K562 (cell line): ENCODE measurements around the gene USF2. TPM values are rescaled to one million over a fixed set of nuclear protein-coding genes. Genes with fewer than 3 reads are reported as not detected.

Experiments
- BCL6 ChIP-seq: fragments of 250-450 bp; sonication (Bioruptor Pico); IDR thresholded peaks from 2 replicates; pipeline ENCODE4 v1.4.0; 2020
- CHD7 ChIP-seq: fragments of 200-600 bp; sonication (generic); IDR thresholded peaks from one replicate; pipeline ENCODE4 v1.6.1; 2012; ENCODE audit warnings: mild to moderate bottlenecking, low read depth, low read length, inconsistent platforms
- DLX4 ChIP-seq: fragments of 250-450 bp; sonication (Bioruptor Pico); IDR thresholded peaks from 2 replicates; pipeline ENCODE4 v1.6.1; 2021; ENCODE audit warnings: mild to moderate bottlenecking
- ESRRA ChIP-seq: fragments of 450-650 bp; IDR thresholded peaks from 2 replicates; pipeline ENCODE4 v1.6.1; 2014; ENCODE audit warnings: low read depth, mild to moderate bottlenecking, moderate library complexity, borderline replicate concordance
- GTF2A2 ChIP-seq: IDR thresholded peaks from 2 replicates; pipeline ENCODE4 v1.6.1; 2016; ENCODE audit warnings: mild to moderate bottlenecking, missing genetic modification characterization, missing compliant biosample characterization
- NFE2 ChIP-seq: IDR thresholded peaks from 2 replicates; pipeline ENCODE4 v1.6.1; 2014; ENCODE audit warnings: antibody characterized with exemption, low read depth
- NFIX ChIP-seq: fragments of 250-450 bp; sonication (Bioruptor Pico); IDR thresholded peaks from 2 replicates; pipeline ENCODE4 v1.4.0; 2020; ENCODE audit warnings: low read depth, mild to moderate bottlenecking, moderate library complexity
- NR2C2 ChIP-seq, 2 experiments: fragments of 200-800 bp in 1 of 2; sonication (Bioruptor generic) in 1 of 2; sonication (generic) in 1 of 2; formaldehyde crosslinking in 1 of 2; IDR thresholded peaks; 2 replicates each; pipeline versions ENCODE4 v1.6.1 to v1.8.0; 2016 to 2022; ENCODE audit warnings: mild to moderate bottlenecking in 1 of 2, missing compliant biosample characterization in 1 of 2, missing genetic modification characterization in 1 of 2, missing genetic modification reagents in 1 of 2
- RAD21 ChIP-seq, 2 experiments: fragments of 250-450 bp in 1 of 2; fragments of 450-650 bp in 1 of 2; sonication (Bioruptor Pico) in 1 of 2; formaldehyde crosslinking in 1 of 2; IDR thresholded peaks in 1 of 2; conservative IDR thresholded peaks in 1 of 2; 2 replicates each; pipeline versions ENCODE4 v1.4.0 to v1.8.0; 2020 to 2022; ENCODE audit warnings: mild to moderate bottlenecking in 2 of 2, moderate library complexity in 1 of 2
- TCF7L2 ChIP-seq: fragments of 150-350 bp; IDR thresholded peaks from 2 replicates; pipeline ENCODE4 v1.6.1; 2016; ENCODE audit warnings: low read depth, mild to moderate bottlenecking, low read length, moderate library complexity
- UBTF ChIP-seq, 2 experiments: IDR thresholded peaks; 2 replicates each; pipeline ENCODE4 v1.6.1; 2012; ENCODE audit warnings: improper control_type of control experiment in 2 of 2, low read depth in 2 of 2, low read length in 2 of 2, borderline replicate concordance in 1 of 2
- ZBTB17 ChIP-seq: fragments of 450-650 bp; formaldehyde crosslinking; IDR thresholded peaks from 2 replicates; pipeline ENCODE4 v1.4.0; 2020; ENCODE audit warnings: mild to moderate bottlenecking
- ZNF75A ChIP-seq: fragments of 450-650 bp; formaldehyde crosslinking; IDR thresholded peaks from 2 replicates; pipeline ENCODE4 v1.4.0; 2020; ENCODE audit warnings: mild to moderate bottlenecking
- polyA plus RNA-seq, 8 experiments: library from polyadenylated mRNA; depleted of rRNA in 4 of 8; stranded (reverse) in 5 of 8; unstranded in 3 of 8; fragments of >200 nt; fragmentation: Nextera tagmentation in 2 of 8; fragmentation: Illumina TruSeq in 1 of 8; extraction: Ambion mirVana in 2 of 8; extraction: Trizol in 1 of 8; gene quantifications; 2 replicates each; pipeline versions ENCODE4 v1.2.1 to v1.2.3, GENCODE V29; 2011 to 2014; ENCODE audit warnings: inconsistent platforms in 1 of 8, missing spikeins in 1 of 8
- total RNA-seq, 7 experiments: library from RNA; depleted of rRNA in 6 of 7; stranded (reverse); fragments of >200 nt in 6 of 7; fragmentation: Illumina TruSeq in 2 of 7; extraction: Trizol in 2 of 7; gene quantifications; 2 replicates each; pipeline versions ENCODE4 v1.2.1 to v1.2.3, GENCODE V29; 2011 to 2021; ENCODE audit warnings: low replicate concordance in 1 of 7

Gene USF2
- total and polyA plus RNA-seq, 9 of the 15 experiments (the other 6 are each of a cell fraction or from before 2014, with no cell fraction given): 0.27 to 93.7 (median 58.4) TPM

- TF ChIP-seq CHD7: no peak
- TF ChIP-seq TCF7L2: no peak
- TF ChIP-seq UBTF (IDR thresholded peaks at IDR 0.05; ENCODE audit: borderline replicate concordance in 1 of 2, low read depth in 2 of 2, low read length in 2 of 2): no peak; a peak in 1 of 4 replicates
- TF ChIP-seq GTF2A2 (tag): no peak
- TF ChIP-seq RAD21 (CRISPR knock-in tag; conservative IDR thresholded peaks at IDR 0.05 in 1 of 2, IDR thresholded peaks at IDR 0.05 in 1 of 2): no peak
- TF ChIP-seq NFIX (CRISPR knock-in tag): no peak
- TF ChIP-seq ZNF75A (CRISPR knock-in tag): no peak
- TF ChIP-seq BCL6 (CRISPR knock-in tag): no peak
- no peak for TF ChIP-seq NR2C2 (CRISPR knock-in tag; IDR thresholded peaks at IDR 0.05)
- TF ChIP-seq NR2C2 (tag; IDR thresholded peaks at IDR 0.05): peak; percentile 36
- no peak for TF ChIP-seq DLX4 (CRISPR knock-in tag)
- no peak for TF ChIP-seq ZBTB17
- TF ChIP-seq ESRRA: no peak
- no peak for TF ChIP-seq NFE2
Observed at GRCh38 chr19:35267818-35268535, 785 bp upstream of the USF2 start (continued).
